Erythroblast (primary cell): Measurements from ENCODE around the gene DUT.

ENCODE experiments used
- GATA1 ChIP-seq: IDR thresholded peaks from 2 replicates; pipeline ENCODE4 v1.6.1; 2011; ENCODE audit warnings: low read depth, mild to moderate bottlenecking, control low read depth, low read length, moderate library complexity
- POLR2A ChIP-seq: IDR thresholded peaks from 2 replicates; pipeline ENCODE4 v1.6.1; 2011; ENCODE audit warnings: mild to moderate bottlenecking, low read length

GRCh38 chr15:48336940-48337339, 5.7 kb downstream of the DUT start:
- no peak for TF ChIP-seq POLR2A
- no peak for TF ChIP-seq GATA1
